ENCODE data around the gene ADCYAP1R1. TPM values are rescaled to one million over a fixed set of nuclear protein-coding genes. Genes with fewer than 3 reads are reported as not detected.

ADCYAP1R1 gene
- total and polyA plus RNA-seq, 10 donors, result 0.04 to 5.6 (median 0.50) TPM

GRCh38 chr7:31083210-31083786 lies 31.2 kb downstream of the ADCYAP1R1 start:
- DNase-seq, result no peak
- Histone ChIP-seq H3K27ac (peak overlapping the region in 4 of 8 donors; percentile 34 to 60 (median 42)), H3K36me3 (no peaks in the 10 kb centered on the region), H3K27me3 (replicated peaks in 1 of 7) (peaks cover 0 to 39% (median 0%) of the 10 kb centered on the region in 7 donors), H3K9me3 (no peaks in the 10 kb centered on the region), H3K4me1 (peaks cover 0 to 13% (median 4%) of the 10 kb centered on the region in 6 donors), H3K4me3 (no peak overlapping the region)
- WGBS, 5 donors, result 66 to 76% (median 69%) methylated on average over 5 of the region's 5 CpGs
- TF ChIP-seq POLR2AphosphoS5 (IDR thresholded peaks at IDR 0.05) (peak in 2 of 3 donors; percentile 26 to 43), CTCF (IDR thresholded peaks at IDR 0.05 in 8 of 11, conservative IDR thresholded peaks at IDR 0.05 in 3 of 11) (no peak)
- intact Hi-C loops (cut with DNase I; ENCODE audit: low total_unique reads), result no loop called here

- intact Hi-C loops (cut with DNase I; ENCODE audit: low total_unique reads), result no loop called here
- WGBS, 5 donors, result 81 to 100% (median 91%) methylated on average over 1 of the region's 1 CpG
- Histone ChIP-seq H3K4me1 (peaks cover 0 to 13% (median 4%) of the 10 kb centered on the region in 6 donors), H3K4me3 (no peak overlapping the region), H3K27ac (no peak overlapping the region), H3K27me3 (replicated peaks in 1 of 7) (peaks cover 0 to 30% (median 0%) of the 10 kb centered on the region in 7 donors), H3K9me3 (no peaks in the 10 kb centered on the region), H3K36me3 (no peaks in the 10 kb centered on the region)
- no peak for DNase-seq
- TF ChIP-seq CTCF (IDR thresholded peaks at IDR 0.05 in 8 of 11, conservative IDR thresholded peaks at IDR 0.05 in 3 of 11) (no peak), POLR2AphosphoS5 (IDR thresholded peaks at IDR 0.05) (no peak)
Observed at GRCh38 chr7:31084226-31084625, 32.1 kb downstream of the ADCYAP1R1 start.

- Histone ChIP-seq H3K4me3 (no peak overlapping the region), H3K9me3 (no peaks in the 10 kb centered on the region), H3K36me3 (no peaks in the 10 kb centered on the region), H3K4me1 (peaks cover 0 to 8% (median 2%) of the 10 kb centered on the region in 6 donors), H3K27ac (no peak overlapping the region), H3K27me3 (replicated peaks in 1 of 7) (peaks cover 0 to 11% (median 0%) of the 10 kb centered on the region in 7 donors)
- peak; percentile 28 for DNase-seq
- intact Hi-C loops (cut with DNase I; ENCODE audit: low total_unique reads), result no loop called here
- WGBS, 5 donors, result 82 to 89% (median 87%) methylated on average over 6 of the region's 6 CpGs
- TF ChIP-seq POLR2AphosphoS5 (IDR thresholded peaks at IDR 0.05) (no peak), CTCF (IDR thresholded peaks at IDR 0.05 in 8 of 11, conservative IDR thresholded peaks at IDR 0.05 in 3 of 11) (no peak), POLR2A (IDR thresholded peaks at IDR 0.05) (no peak)
Observed at GRCh38 chr7:31087351-31087750, 35.2 kb downstream of the ADCYAP1R1 start.

- no peaks in the 10 kb centered on the region for H3K9me3 ChIP-seq
- H3K4me1 ChIP-seq, result no peaks in the 10 kb centered on the region
- intact Hi-C loops (cut with DNase I; ENCODE audit: low total_unique reads), result no loop called here
- TF ChIP-seq POLR2A (IDR thresholded peaks at IDR 0.05), result no peak
- no peak for TF ChIP-seq CTCF (IDR thresholded peaks at IDR 0.05 in 8 of 11, conservative IDR thresholded peaks at IDR 0.05 in 3 of 11)
- TF ChIP-seq POLR2AphosphoS5 (IDR thresholded peaks at IDR 0.05), result no peak
- H3K36me3 ChIP-seq, result no peaks in the 10 kb centered on the region
- DNase-seq, result no peak
- no peak overlapping the region for H3K4me3 ChIP-seq
- H3K27me3 ChIP-seq (replicated peaks in 1 of 7), result peaks cover 0 to 27% (median 0%) of the 10 kb centered on the region in 7 donors
- WGBS, 5 donors, result 53 to 65% (median 61%) methylated on average over 2 of the region's 2 CpGs
- no peak overlapping the region for H3K27ac ChIP-seq
Observed at GRCh38 chr7:31091924-31092434, 39.9 kb downstream of the ADCYAP1R1 start.
